ENCODE results near the gene SLC25A3.

DNA sequence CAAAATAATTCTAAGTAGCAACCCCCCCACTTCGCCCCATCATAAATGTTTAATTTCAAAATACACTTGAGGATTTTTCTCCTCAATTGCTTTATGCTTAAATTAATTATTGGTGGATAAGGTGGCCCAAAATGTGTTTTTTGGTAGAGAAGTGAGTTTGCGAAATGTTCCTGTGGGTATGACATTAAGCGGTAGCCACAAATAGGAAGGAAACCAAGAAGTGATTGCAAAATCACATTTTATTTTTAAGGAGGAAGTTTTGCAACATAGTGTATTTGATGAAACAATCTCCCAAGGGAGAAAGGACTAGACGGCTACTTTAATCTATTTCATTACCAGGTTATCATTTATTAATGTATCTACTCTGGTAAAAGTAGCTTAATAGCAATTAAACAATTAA, 25.5 kb downstream of the SLC25A3 start:
- TF ChIP-seq, protein P1, sequence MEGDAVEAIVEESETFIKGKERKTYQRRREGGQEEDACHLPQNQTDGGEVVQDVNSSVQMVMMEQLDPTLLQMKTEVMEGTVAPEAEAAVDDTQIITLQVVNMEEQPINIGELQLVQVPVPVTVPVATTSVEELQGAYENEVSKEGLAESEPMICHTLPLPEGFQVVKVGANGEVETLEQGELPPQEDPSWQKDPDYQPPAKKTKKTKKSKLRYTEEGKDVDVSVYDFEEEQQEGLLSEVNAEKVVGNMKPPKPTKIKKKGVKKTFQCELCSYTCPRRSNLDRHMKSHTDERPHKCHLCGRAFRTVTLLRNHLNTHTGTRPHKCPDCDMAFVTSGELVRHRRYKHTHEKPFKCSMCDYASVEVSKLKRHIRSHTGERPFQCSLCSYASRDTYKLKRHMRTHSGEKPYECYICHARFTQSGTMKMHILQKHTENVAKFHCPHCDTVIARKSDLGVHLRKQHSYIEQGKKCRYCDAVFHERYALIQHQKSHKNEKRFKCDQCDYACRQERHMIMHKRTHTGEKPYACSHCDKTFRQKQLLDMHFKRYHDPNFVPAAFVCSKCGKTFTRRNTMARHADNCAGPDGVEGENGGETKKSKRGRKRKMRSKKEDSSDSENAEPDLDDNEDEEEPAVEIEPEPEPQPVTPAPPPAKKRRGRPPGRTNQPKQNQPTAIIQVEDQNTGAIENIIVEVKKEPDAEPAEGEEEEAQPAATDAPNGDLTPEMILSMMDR (conservative IDR thresholded peaks at IDR 0.05; ENCODE audit: low read depth, low read length), result no peak
- no peak for TF ChIP-seq EZH2 (IDR thresholded peaks at IDR 0.05; ENCODE audit: borderline replicate concordance, low read depth, low read length, poor library complexity, severe bottlenecking)

Measured in A673 (cell line).